Mucosa of descending colon (tissue), 3 donors: ENCODE results near the gene PPM1J. TPM values are rescaled to one million over a fixed set of nuclear protein-coding genes. Genes with fewer than 3 reads are reported as not detected.
A peak's percentile ranks its signal among the peaks of the same experiment; 100 is the strongest.

ENCODE experiments used
- ATAC-seq: fragments of 200-7000 bp; cut with Tn5 transposase; one replicate; pipeline ENCODE4 v1.9.1; 2020; ENCODE audit warnings: mild to moderate bottlenecking, moderate library complexity
- DNase-seq, 3 donors: peaks; one replicate each; pipeline ENCODE4 v3.0.0-alpha.2; 2020
- H3K36me3 ChIP-seq: fragments of 200-600 bp; one replicate; pipeline ENCODE4 v1.8.0; 2021; ENCODE audit warnings: low read depth, mild to moderate bottlenecking
- H3K4me1 ChIP-seq: fragments of 200-600 bp; one replicate; pipeline ENCODE4 v1.8.0; 2021; ENCODE audit warnings: low read depth, mild to moderate bottlenecking
- H3K4me3 ChIP-seq: fragments of 200-600 bp; one replicate; pipeline ENCODE4 v1.8.0; 2021; ENCODE audit warnings: mild to moderate bottlenecking
- H3K9me3 ChIP-seq: fragments of 200-600 bp; one replicate; pipeline ENCODE4 v1.8.0; 2021; ENCODE audit warnings: mild to moderate bottlenecking
- CTCF ChIP-seq: fragments of 200-600 bp; IDR thresholded peaks from one replicate; pipeline ENCODE4 v1.8.0; 2022; ENCODE audit warnings: antibody characterized with exemption, mild to moderate bottlenecking
- intact Hi-C, 2 donors: fragments of 100-400 bp; cut with DNase I in 1 of 2; cut with micrococcal nuclease in 1 of 2; formaldehyde crosslinking; loops; one replicate each; pipeline versions ENCODE4 v1.11.0 to v1.11.1; 2022; cut with DNase I, micrococcal nuclease
- total RNA-seq, 3 donors: library from RNA; stranded (reverse); fragmentation: NEBNext Ultra II Directional in 2 of 3; extraction: Animal tissue kit (Norgen Biotek cat#: 25700) in 2 of 3; gene quantifications; one replicate each; pipeline versions ENCODE4 v1.2.1 to v1.2.4, GENCODE V29; 2021 to 2023
- donor health status: DM: no; HTN: no; CAD: no; lungs with moderate emphysema.
- donor health status: DM: no; HTN: no; CAD: no.
- donor health status: DM: no; HTN: yes; CAD: no.

PPM1J gene
- total RNA-seq, 3 donors from 2014 or later, result 0.92 to 1.7 (median 1.1) TPM

- H3K4me1 ChIP-seq, result peaks cover 21% of the 10 kb centered on the region
- H3K4me3 ChIP-seq, result no peak overlapping the region
- H3K9me3 ChIP-seq, result no peaks in the 10 kb centered on the region
- DNase-seq (no peak), ATAC-seq (no peak)
- intact Hi-C loops, result loop anchor here in 1 of 2 donors (10.0 kb wide), 1 partner anchor 334 kb away; no protein-coding TSS in a partner anchor
- no peaks in the 10 kb centered on the region for H3K36me3 ChIP-seq
- TF ChIP-seq CTCF, result no peak
These were observed 4.5 kb downstream of the PPM1J start for GRCh38 chr1:112710586-112710985.

GRCh38 chr1:112710159-112710558 lies 5.0 kb downstream of the PPM1J start:
- H3K4me1 ChIP-seq, result peaks cover 25% of the 10 kb centered on the region
- ATAC-seq (no peak), DNase-seq (no peak)
- no peaks in the 10 kb centered on the region for H3K9me3 ChIP-seq
- no peaks in the 10 kb centered on the region for H3K36me3 ChIP-seq
- H3K4me3 ChIP-seq, result no peak overlapping the region
- intact Hi-C loops, result loop anchor here in 1 of 2 donors (10.0 kb wide), 1 partner anchor 335 kb away; no protein-coding TSS in a partner anchor
- TF ChIP-seq CTCF, result no peak

- Histone ChIP-seq H3K9me3 (no peaks in the 10 kb centered on the region), H3K4me3 (no peak overlapping the region), H3K36me3 (no peaks in the 10 kb centered on the region), H3K4me1 (peaks cover 32% of the 10 kb centered on the region)
- intact Hi-C loops, result loop anchor here in 1 of 2 donors (5.0 kb wide), 1 partner anchor 316 kb away; no protein-coding TSS in a partner anchor
- DNase-seq (no peak), ATAC-seq (no peak)
- TF ChIP-seq CTCF, result no peak
These were observed 6.6 kb downstream of the PPM1J start for GRCh38 chr1:112708489-112708888.

GRCh38 chr1:112708002-112708448 lies 7.1 kb downstream of the PPM1J start:
- ATAC-seq (no peak), DNase-seq (no peak)
- Histone ChIP-seq H3K36me3 (no peaks in the 10 kb centered on the region), H3K4me3 (no peak overlapping the region), H3K9me3 (no peaks in the 10 kb centered on the region), H3K4me1 (peaks cover 32% of the 10 kb centered on the region)
- no peak for TF ChIP-seq CTCF
- intact Hi-C loops, result loop anchor here in 1 of 2 donors (5.0 kb wide), 1 partner anchor 316 kb away; no protein-coding TSS in a partner anchor

GRCh38 chr1:112707221-112708001 lies 7.7 kb downstream of the PPM1J start:
- Histone ChIP-seq H3K4me3 (peak overlapping the region; percentile 94), H3K36me3 (no peaks in the 10 kb centered on the region), H3K9me3 (no peaks in the 10 kb centered on the region), H3K4me1 (peaks cover 32% of the 10 kb centered on the region)
- intact Hi-C loops, result loop anchor here in 1 of 2 donors (5.0 kb wide), 1 partner anchor 315 kb away; no protein-coding TSS in a partner anchor
- DNase-seq (peak; percentile 92), ATAC-seq (peak; percentile 76)
- TF ChIP-seq CTCF, result peak; percentile 88
